Thyroid gland (tissue), 4 donors: ENCODE measurements around the gene TMEM45A. TPM values are rescaled to one million over a fixed set of nuclear protein-coding genes. Genes with fewer than 3 reads are reported as not detected.
A peak's percentile ranks its signal among the peaks of the same experiment; 100 is the strongest.

Experiments used
- DNase-seq, 2 donors: peaks; one replicate each; pipeline ENCODE4 v3.0.0-alpha.2; 2019
- H3K27ac ChIP-seq, 3 donors: fragments of 200-600 bp; sonication (generic); 1 replicate in 2 of 3; 2 replicates in 1 of 3; pipeline ENCODE4 v1.5.1; 2016 to 2019; ENCODE audit warnings: mild to moderate bottlenecking in 1 of 3, moderate library complexity in 1 of 3
- H3K27me3 ChIP-seq: fragments of 200-600 bp; sonication (generic); one replicate; pipeline ENCODE4 v1.5.1; 2019
- H3K36me3 ChIP-seq, 2 donors: fragments of 200-600 bp; sonication (generic); one replicate each; pipeline ENCODE4 v1.5.1; 2016 to 2019
- H3K4me1 ChIP-seq, 2 donors: fragments of 200-600 bp; sonication (generic); one replicate each; pipeline ENCODE4 v1.5.1; 2017 to 2019
- H3K4me3 ChIP-seq, 3 donors: fragments of 200-600 bp; sonication (generic); replicated peaks in 1 of 3; 1 replicate in 2 of 3; 2 replicates in 1 of 3; pipeline ENCODE4 v1.5.1; 2016; ENCODE audit warnings: mild to moderate bottlenecking in 1 of 3
- H3K9me3 ChIP-seq: fragments of 200-600 bp; sonication (generic); one replicate; pipeline ENCODE4 v1.5.1; 2017
- POLR2A ChIP-seq, 2 donors: fragments of 450-650 bp; IDR thresholded peaks; one replicate each; pipeline ENCODE4 v1.6.1; 2017; ENCODE audit warnings: antibody characterized with exemption in 2 of 2, mild to moderate bottlenecking in 2 of 2, moderate library complexity in 1 of 2
- WGBS, 2 donors: methylation state at CpG; one replicate each; pipeline ENCODE4 v1.1.5; 2017; 5-methylcytosine and 5-hydroxymethylcytosine counted together
- intact Hi-C: fragments of 100-400 bp; cut with DNase I; formaldehyde crosslinking; loops from one replicate; pipeline ENCODE4 v1.15.1; 2023
- total RNA-seq, 4 donors: library from RNA; depleted of rRNA; stranded (reverse); fragments of >200 nt; gene quantifications; one replicate each; pipeline ENCODE4 v1.2.3, GENCODE V29; 2016
- TF ChIP-seq, protein P1 (sequence below), 6 experiments: fragments of 200-600 bp in 3 of 6; fragments of 450-650 bp in 3 of 6; sonication (generic) in 3 of 6; IDR thresholded peaks; one replicate each; pipeline ENCODE4 v1.5.1; 2016 to 2019; ENCODE audit warnings: antibody characterized with exemption in 6 of 6, mild to moderate bottlenecking in 2 of 6, inconsistent platforms in 1 of 6, moderate library complexity in 1 of 6

The TMEM45A gene
- total RNA-seq, 4 donors from 2014 or later, result 11.7 to 22.2 (median 14.8) TPM

GRCh38 chr3:100584101-100584660 lies 91.8 kb downstream of the TMEM45A start:
- Histone ChIP-seq H3K9me3 (no peaks in the 10 kb centered on the region), H3K36me3 (no peaks in the 10 kb centered on the region), H3K27me3 (no peaks in the 10 kb centered on the region), H3K4me1 (no peaks in the 10 kb centered on the region), H3K4me3 (no peak overlapping the region), H3K27ac (no peak overlapping the region)
- no peak for TF ChIP-seq POLR2A (IDR thresholded peaks at IDR 0.05)
- TF ChIP-seq, protein P1, sequence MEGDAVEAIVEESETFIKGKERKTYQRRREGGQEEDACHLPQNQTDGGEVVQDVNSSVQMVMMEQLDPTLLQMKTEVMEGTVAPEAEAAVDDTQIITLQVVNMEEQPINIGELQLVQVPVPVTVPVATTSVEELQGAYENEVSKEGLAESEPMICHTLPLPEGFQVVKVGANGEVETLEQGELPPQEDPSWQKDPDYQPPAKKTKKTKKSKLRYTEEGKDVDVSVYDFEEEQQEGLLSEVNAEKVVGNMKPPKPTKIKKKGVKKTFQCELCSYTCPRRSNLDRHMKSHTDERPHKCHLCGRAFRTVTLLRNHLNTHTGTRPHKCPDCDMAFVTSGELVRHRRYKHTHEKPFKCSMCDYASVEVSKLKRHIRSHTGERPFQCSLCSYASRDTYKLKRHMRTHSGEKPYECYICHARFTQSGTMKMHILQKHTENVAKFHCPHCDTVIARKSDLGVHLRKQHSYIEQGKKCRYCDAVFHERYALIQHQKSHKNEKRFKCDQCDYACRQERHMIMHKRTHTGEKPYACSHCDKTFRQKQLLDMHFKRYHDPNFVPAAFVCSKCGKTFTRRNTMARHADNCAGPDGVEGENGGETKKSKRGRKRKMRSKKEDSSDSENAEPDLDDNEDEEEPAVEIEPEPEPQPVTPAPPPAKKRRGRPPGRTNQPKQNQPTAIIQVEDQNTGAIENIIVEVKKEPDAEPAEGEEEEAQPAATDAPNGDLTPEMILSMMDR (IDR thresholded peaks at IDR 0.05), result no peak
- 95 to 99% methylated on average over 3 of the region's 3 CpGs for WGBS, 2 donors
- DNase-seq, result no peak
- intact Hi-C loops, result no loop called here

- 88 to 95% methylated on average over 3 of the region's 3 CpGs for WGBS, 2 donors
- TF ChIP-seq, protein P1 (IDR thresholded peaks at IDR 0.05), result no peak
- no peak for TF ChIP-seq POLR2A (IDR thresholded peaks at IDR 0.05)
- Histone ChIP-seq H3K4me3 (no peak overlapping the region), H3K9me3 (no peaks in the 10 kb centered on the region), H3K36me3 (no peaks in the 10 kb centered on the region), H3K27ac (no peak overlapping the region), H3K27me3 (no peaks in the 10 kb centered on the region), H3K4me1 (no peaks in the 10 kb centered on the region)
- no peak for DNase-seq
- intact Hi-C loops, result no loop called here
Measured at GRCh38 chr3:100586832-100587231, 94.4 kb downstream of the TMEM45A start.

DNA sequence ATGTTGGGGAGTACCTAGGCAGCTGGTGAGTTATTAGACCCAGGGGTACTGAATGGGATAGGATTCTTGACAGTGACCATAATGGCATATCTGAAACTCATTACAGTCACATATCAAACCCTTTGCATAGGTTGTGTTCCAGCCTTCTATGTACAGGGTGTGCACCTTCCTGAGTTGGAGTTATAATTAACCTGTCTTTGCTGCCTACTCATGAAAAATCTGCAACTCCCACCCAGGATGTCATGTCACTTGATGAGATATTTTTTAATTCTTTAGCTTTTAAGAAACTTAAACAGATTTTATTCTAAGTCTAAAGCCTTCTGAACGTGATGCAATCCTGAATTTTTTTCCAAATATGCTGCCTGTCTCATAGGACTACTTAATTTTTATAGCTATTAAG lies 95.8 kb downstream of the TMEM45A start:
- no peaks in the 10 kb centered on the region for H3K36me3 ChIP-seq
- H3K9me3 ChIP-seq, result no peaks in the 10 kb centered on the region
- no peak for DNase-seq
- 82 to 90% methylated on average over 1 of the region's 1 CpG for WGBS, 2 donors
- intact Hi-C loops, result no loop called here
- no peaks in the 10 kb centered on the region for H3K27me3 ChIP-seq
- H3K4me1 ChIP-seq, result no peaks in the 10 kb centered on the region
- no peak overlapping the region for H3K4me3 ChIP-seq
- H3K27ac ChIP-seq, result no peak overlapping the region
- no peak for TF ChIP-seq POLR2A (IDR thresholded peaks at IDR 0.05)
- TF ChIP-seq, protein P1 (IDR thresholded peaks at IDR 0.05), result no peak

GRCh38 chr3:100590114-100590839 lies 97.9 kb downstream of the TMEM45A start:
- no peak for TF ChIP-seq POLR2A (IDR thresholded peaks at IDR 0.05)
- TF ChIP-seq, protein P1 (IDR thresholded peaks at IDR 0.05), result peak; percentile 76 to 87 (median 84)
- no peaks in the 10 kb centered on the region for H3K36me3 ChIP-seq
- 22 to 27% methylated on average over 10 of the region's 10 CpGs for WGBS, 2 donors
- H3K4me1 ChIP-seq, result no peaks in the 10 kb centered on the region
- no peaks in the 10 kb centered on the region for H3K27me3 ChIP-seq
- H3K9me3 ChIP-seq, result no peaks in the 10 kb centered on the region
- no peak overlapping the region for H3K27ac ChIP-seq
- intact Hi-C loops, result loop anchor here (5.0 to 10.0 kb wide), 2 partner anchors 128 to 275 kb away; no protein-coding TSS in a partner anchor
- peak; percentile 48 to 56 for DNase-seq
- H3K4me3 ChIP-seq, result no peak overlapping the region

DNA sequence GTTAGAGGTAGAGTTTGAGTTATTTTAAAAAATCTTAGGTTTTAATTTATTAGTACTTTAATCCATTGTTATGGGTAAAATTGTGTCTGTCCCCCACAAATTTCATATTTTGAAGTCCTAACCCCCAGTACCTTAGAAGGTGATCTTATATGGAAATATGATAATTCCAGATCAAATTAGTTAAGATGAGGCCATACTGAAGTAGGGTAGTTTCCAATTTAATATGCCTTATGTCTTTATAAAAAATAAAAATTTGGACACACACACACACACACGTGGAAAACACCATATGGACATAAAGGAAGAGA lies 98.4 kb downstream of the TMEM45A start:
- no peaks in the 10 kb centered on the region for H3K9me3 ChIP-seq
- no peak for DNase-seq
- WGBS, 2 donors, result 30 to 39% methylated on average over 1 of the region's 1 CpG
- no peaks in the 10 kb centered on the region for H3K27me3 ChIP-seq
- H3K4me3 ChIP-seq, result no peak overlapping the region
- H3K36me3 ChIP-seq, result no peaks in the 10 kb centered on the region
- no peak for TF ChIP-seq POLR2A (IDR thresholded peaks at IDR 0.05)
- TF ChIP-seq, protein P1 (IDR thresholded peaks at IDR 0.05), result no peak
- intact Hi-C loops, result loop anchor here (5.0 to 10.0 kb wide), 2 partner anchors 128 to 276 kb away; no protein-coding TSS in a partner anchor
- H3K27ac ChIP-seq, result no peak overlapping the region
- no peaks in the 10 kb centered on the region for H3K4me1 ChIP-seq
